Spleen (tissue), 7 donors: ENCODE results near the gene ACTR1B.
"Not testable (repeated sequence)": the region's sequence is repeated elsewhere in the genome, so short reads cannot be mapped to it uniquely, and the experiment has no call there.

Experiments
- CTCF ChIP-seq, 11 experiments: fragments of 200-600 bp in 7 of 11; fragments of 450-650 bp in 4 of 11; sonication (generic) in 4 of 11; IDR thresholded peaks in 8 of 11; conservative IDR thresholded peaks in 3 of 11; 1 replicate in 7 of 11; 2 replicates in 4 of 11; pipeline versions ENCODE4 v1.4.0 to v1.8.0; 2016 to 2021; ENCODE audit warnings: antibody characterized with exemption in 11 of 11, inconsistent platforms in 4 of 11, mild to moderate bottlenecking in 1 of 11
- POLR2A ChIP-seq, 3 donors: fragments of 450-650 bp; IDR thresholded peaks; one replicate each; pipeline ENCODE4 v1.5.1; 2017; ENCODE audit warnings: antibody characterized with exemption in 3 of 3, mild to moderate bottlenecking in 1 of 3
- POLR2AphosphoS5 ChIP-seq, 3 donors: sonication (generic); formaldehyde crosslinking; IDR thresholded peaks; one replicate each; pipeline ENCODE4 v1.5.1; 2017; ENCODE audit warnings: antibody characterized with exemption in 3 of 3
- donor health status: DM: no; HTN: no; CAD: no; lungs with moderate emphysema.
- donor health status: DM: no; HTN: no; CAD: no.
- donor health status: DM: no; HTN: no; CAD: no.

DNA sequence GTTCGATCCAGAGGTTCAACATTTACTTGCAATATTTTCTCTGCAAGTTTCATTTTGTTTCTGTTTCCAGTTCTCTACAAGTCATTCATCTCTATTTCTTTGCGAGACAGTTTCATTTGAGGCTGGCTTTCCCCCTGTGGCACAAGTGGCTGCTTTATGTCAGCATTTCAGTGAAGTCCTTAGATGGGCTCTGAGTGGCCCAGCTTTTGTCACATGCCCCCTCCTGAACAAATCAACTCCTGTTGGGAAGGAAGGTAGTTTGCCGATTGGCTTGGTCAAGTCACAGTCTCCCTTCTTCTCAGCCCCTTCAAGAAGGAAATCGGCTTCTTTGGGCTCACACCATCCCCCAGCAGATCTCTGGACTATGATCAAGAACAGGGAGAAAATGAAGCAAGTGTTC, 55.1 kb downstream of the ACTR1B start:
- not testable (repeated sequence) for TF ChIP-seq CTCF (IDR thresholded peaks at IDR 0.05 in 8 of 11, conservative IDR thresholded peaks at IDR 0.05 in 3 of 11); POLR2AphosphoS5 (IDR thresholded peaks at IDR 0.05); POLR2A (IDR thresholded peaks at IDR 0.05)
